MM.1S (cell line): Measurements from ENCODE around the gene PIGH.

Experiments
- EZH2phosphoT487 ChIP-seq: fragments of 300-600 bp; sonication (generic); IDR thresholded peaks from 2 replicates; pipeline ENCODE4 v1.6.1; 2018; ENCODE audit warnings: antibody characterized with exemption, low read length
- TF ChIP-seq, protein P1 (sequence below): fragments of 300-600 bp; sonication (generic); IDR thresholded peaks from 2 replicates; pipeline ENCODE4 v1.5.1; 2016; ENCODE audit warnings: antibody characterized with exemption, low read length, mixed read lengths

DNA sequence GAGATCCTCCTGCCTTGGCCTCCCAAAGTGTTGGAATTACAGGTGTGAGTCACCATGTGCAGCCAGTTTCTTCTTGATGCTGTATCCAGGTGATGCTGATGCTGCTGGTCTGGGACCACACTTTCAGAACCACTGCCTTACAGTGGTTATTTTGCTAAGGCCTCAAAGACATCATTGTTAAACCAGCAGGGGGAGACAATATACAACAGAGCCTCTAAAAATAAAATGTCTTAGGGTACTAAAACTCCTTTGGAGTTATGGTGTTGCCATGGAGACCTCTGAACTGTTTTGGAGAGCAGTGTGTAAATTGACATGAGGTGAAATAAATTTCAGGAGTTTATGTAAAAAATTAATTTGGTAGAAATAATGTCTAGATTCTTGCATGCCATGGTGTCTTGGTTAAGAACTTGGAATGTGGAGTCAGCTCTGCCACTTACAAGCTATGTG, 18.6 kb upstream of the PIGH start:
- TF ChIP-seq, protein P1, sequence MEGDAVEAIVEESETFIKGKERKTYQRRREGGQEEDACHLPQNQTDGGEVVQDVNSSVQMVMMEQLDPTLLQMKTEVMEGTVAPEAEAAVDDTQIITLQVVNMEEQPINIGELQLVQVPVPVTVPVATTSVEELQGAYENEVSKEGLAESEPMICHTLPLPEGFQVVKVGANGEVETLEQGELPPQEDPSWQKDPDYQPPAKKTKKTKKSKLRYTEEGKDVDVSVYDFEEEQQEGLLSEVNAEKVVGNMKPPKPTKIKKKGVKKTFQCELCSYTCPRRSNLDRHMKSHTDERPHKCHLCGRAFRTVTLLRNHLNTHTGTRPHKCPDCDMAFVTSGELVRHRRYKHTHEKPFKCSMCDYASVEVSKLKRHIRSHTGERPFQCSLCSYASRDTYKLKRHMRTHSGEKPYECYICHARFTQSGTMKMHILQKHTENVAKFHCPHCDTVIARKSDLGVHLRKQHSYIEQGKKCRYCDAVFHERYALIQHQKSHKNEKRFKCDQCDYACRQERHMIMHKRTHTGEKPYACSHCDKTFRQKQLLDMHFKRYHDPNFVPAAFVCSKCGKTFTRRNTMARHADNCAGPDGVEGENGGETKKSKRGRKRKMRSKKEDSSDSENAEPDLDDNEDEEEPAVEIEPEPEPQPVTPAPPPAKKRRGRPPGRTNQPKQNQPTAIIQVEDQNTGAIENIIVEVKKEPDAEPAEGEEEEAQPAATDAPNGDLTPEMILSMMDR: peak; percentile 48
- TF ChIP-seq EZH2phosphoT487: no peak
